ENCODE data around the gene COL7A1. TPM values are rescaled to one million over a fixed set of nuclear protein-coding genes. Genes with fewer than 3 reads are reported as not detected.

The COL7A1 gene
- total and polyA plus RNA-seq, 2 of the 13 experiments (the other 11 are each of a cell fraction or from before 2014, with no cell fraction given), result 2.7 to 11.7 TPM

GRCh38 chr3:48635222-48636021 lies 40.3 kb upstream of the COL7A1 start, which contains the start of gene SLC26A6 (continued):
- TF ChIP-seq ZNF768 (CRISPR knock-in tag; IDR thresholded peaks at IDR 0.05) (peak; percentile 43; the same call in 1 of the 2 replicates), ZMYM2 (CRISPR knock-in tag; IDR thresholded peaks at IDR 0.05) (no peak), ZFP90 (CRISPR knock-in tag; IDR thresholded peaks at IDR 0.05; ENCODE audit: borderline replicate concordance) (peak; percentile 58; the same call in 1 of the 2 replicates), ZNF572 (CRISPR knock-in tag; IDR thresholded peaks at IDR 0.05) (no peak), ZNF235 (CRISPR knock-in tag; IDR thresholded peaks at IDR 0.05; ENCODE audit: borderline replicate concordance) (no peak), STAT6 (CRISPR knock-in tag; IDR thresholded peaks at IDR 0.05; ENCODE audit: borderline replicate concordance) (peak; percentile 79; the same call in 1 of the 2 replicates), ZNF430 (CRISPR knock-in tag; IDR thresholded peaks at IDR 0.05) (peak; percentile 85), ISX (CRISPR knock-in tag; conservative IDR thresholded peaks at IDR 0.05) (no peak; the same call in 1 of the 2 replicates), ZNF576 (CRISPR knock-in tag; IDR thresholded peaks at IDR 0.05) (no peak), BCL3 (CRISPR knock-in tag; IDR thresholded peaks at IDR 0.05) (peak; percentile 44; the same call in 1 of the 2 replicates), ZNF644 (CRISPR knock-in tag; IDR thresholded peaks at IDR 0.05; ENCODE audit: low read depth) (no peak), PLRG1 (conservative IDR thresholded peaks at IDR 0.05) (no peak), RNF2 (conservative IDR thresholded peaks at IDR 0.05; ENCODE audit: low read depth) (peak; percentile 50; the same call in 1 of the 2 replicates), RARG (CRISPR knock-in tag; IDR thresholded peaks at IDR 0.05; ENCODE audit: low read depth) (no peak), ZBTB7B (CRISPR knock-in tag; IDR thresholded peaks at IDR 0.05) (peak; percentile 57; the same call in 1 of the 2 replicates), ZNF343 (CRISPR knock-in tag; IDR thresholded peaks at IDR 0.05) (peak; percentile 68; the same call in 1 of the 2 replicates), ZMYM3 (CRISPR knock-in tag; IDR thresholded peaks at IDR 0.05) (peak; percentile 84), SKI (IDR thresholded peaks at IDR 0.05; ENCODE audit: partially characterized antibody) (peak; percentile 58), NFYB (CRISPR knock-in tag; IDR thresholded peaks at IDR 0.05) (peak; percentile 96), ZNF891 (CRISPR knock-in tag; IDR thresholded peaks at IDR 0.05) (peak; percentile 77; the same call in 1 of the 2 replicates), ZNF18 (CRISPR knock-in tag; IDR thresholded peaks at IDR 0.05; ENCODE audit: insufficient replicate concordance) (no peak), ZNF780A (CRISPR knock-in tag; IDR thresholded peaks at IDR 0.05) (no peak)

Measured in HepG2 (cell line).